Muscle of back (tissue), 11 donors: ENCODE measurements around the gene CAPN9. TPM values are rescaled to one million over a fixed set of nuclear protein-coding genes. Genes with fewer than 3 reads are reported as not detected.
A peak's percentile ranks its signal among the peaks of the same experiment; 100 is the strongest.

Source experiments
- DNase-seq, 3 donors: peaks; one replicate each; pipeline versions ENCODE4 v3.0.0 to v3.0.0-alpha.2; 2013
- polyA plus RNA-seq, 10 donors: library from polyadenylated mRNA; unstranded; fragments of 120-200 nt; gene quantifications; one replicate each; pipeline ENCODE4 v1.2.1, GENCODE V29; 2013; ENCODE audit not compliant: insufficient read length in 10 of 10

CAPN9 gene
- polyA plus RNA-seq, 10 donors = 0.50 to 1.3 (median 0.83) TPM

GRCh38 chr1:230745071-230745470 is 2.1 kb upstream of the CAPN9 start:
- no peak for DNase-seq

GRCh38 chr1:230746617-230747016 is 571 bp upstream of the CAPN9 start:
- no peak for DNase-seq

GRCh38 chr1:230747890-230748800 is 957 bp downstream of the CAPN9 start:
- no peak for DNase-seq

GRCh38 chr1:230749150-230749549 is 2.0 kb downstream of the CAPN9 start:
- DNase-seq = no peak

- no peak for DNase-seq
Measured at GRCh38 chr1:230749635-230750034, 2.4 kb downstream of the CAPN9 start.

- no peak for DNase-seq
Measured at GRCh38 chr1:230750576-230750975, 3.4 kb downstream of the CAPN9 start.

GRCh38 chr1:230750986-230751625 is 3.9 kb downstream of the CAPN9 start:
- DNase-seq = no peak

- DNase-seq = peak; percentile 58 to 70 (median 61)
Measured at GRCh38 chr1:230752407-230752806, 5.2 kb downstream of the CAPN9 start.

- no peak for DNase-seq
Measured at GRCh38 chr1:230753191-230753585, 6.0 kb downstream of the CAPN9 start.

GRCh38 chr1:230753586-230754251 is 6.5 kb downstream of the CAPN9 start:
- peak in 1 of 3 donors; percentile 38 for DNase-seq

- DNase-seq = no peak
Measured at GRCh38 chr1:230754796-230755195, 7.6 kb downstream of the CAPN9 start.

- no peak for DNase-seq
Measured at GRCh38 chr1:230757856-230758708, 10.9 kb downstream of the CAPN9 start.

- DNase-seq = peak; percentile 66 to 82 (median 80)
Measured at GRCh38 chr1:230758709-230759368, 11.7 kb downstream of the CAPN9 start.

GRCh38 chr1:230759369-230760065 is 12.3 kb downstream of the CAPN9 start:
- DNase-seq = peak in 1 of 3 donors; percentile 34

GRCh38 chr1:230760360-230760827 is 13.2 kb downstream of the CAPN9 start:
- DNase-seq = no peak

GRCh38 chr1:230761443-230762167 is 14.4 kb downstream of the CAPN9 start:
- no peak for DNase-seq

- no peak for DNase-seq
Measured at GRCh38 chr1:230763927-230764591, 16.9 kb downstream of the CAPN9 start.

- no peak for DNase-seq
Measured at GRCh38 chr1:230766318-230766717, 19.1 kb downstream of the CAPN9 start.
